GM21526 (cell line): ENCODE measurements around the gene TIMELESS.
"Not testable (repeated sequence)": the region's sequence is repeated elsewhere in the genome, so short reads cannot be mapped to it uniquely, and the experiment has no call there.

Experiments used
- ATAC-seq: cut with Tn5 transposase; IDR thresholded peaks from one replicate; pipeline ENCODE4 v1.9.1; 2021; ENCODE audit warnings: moderate library complexity; ENCODE audit not compliant: unreplicated experiment, low FRiP score

Gene TIMELESS

GRCh38 chr12:56468216-56469006, 19.2 kb upstream of the TIMELESS start, which contains the start of gene SPRYD4:
Gene SPRYD4, plus strand, starts transcription at chr12:56468578. Its CDS starts 14 bp downstream, at chr12:56468592.
- peak; percentile 81 for ATAC-seq

- ATAC-seq: no peak
Measured at GRCh38 chr12:56462565-56462964, 13.3 kb upstream of the TIMELESS start.

DNA sequence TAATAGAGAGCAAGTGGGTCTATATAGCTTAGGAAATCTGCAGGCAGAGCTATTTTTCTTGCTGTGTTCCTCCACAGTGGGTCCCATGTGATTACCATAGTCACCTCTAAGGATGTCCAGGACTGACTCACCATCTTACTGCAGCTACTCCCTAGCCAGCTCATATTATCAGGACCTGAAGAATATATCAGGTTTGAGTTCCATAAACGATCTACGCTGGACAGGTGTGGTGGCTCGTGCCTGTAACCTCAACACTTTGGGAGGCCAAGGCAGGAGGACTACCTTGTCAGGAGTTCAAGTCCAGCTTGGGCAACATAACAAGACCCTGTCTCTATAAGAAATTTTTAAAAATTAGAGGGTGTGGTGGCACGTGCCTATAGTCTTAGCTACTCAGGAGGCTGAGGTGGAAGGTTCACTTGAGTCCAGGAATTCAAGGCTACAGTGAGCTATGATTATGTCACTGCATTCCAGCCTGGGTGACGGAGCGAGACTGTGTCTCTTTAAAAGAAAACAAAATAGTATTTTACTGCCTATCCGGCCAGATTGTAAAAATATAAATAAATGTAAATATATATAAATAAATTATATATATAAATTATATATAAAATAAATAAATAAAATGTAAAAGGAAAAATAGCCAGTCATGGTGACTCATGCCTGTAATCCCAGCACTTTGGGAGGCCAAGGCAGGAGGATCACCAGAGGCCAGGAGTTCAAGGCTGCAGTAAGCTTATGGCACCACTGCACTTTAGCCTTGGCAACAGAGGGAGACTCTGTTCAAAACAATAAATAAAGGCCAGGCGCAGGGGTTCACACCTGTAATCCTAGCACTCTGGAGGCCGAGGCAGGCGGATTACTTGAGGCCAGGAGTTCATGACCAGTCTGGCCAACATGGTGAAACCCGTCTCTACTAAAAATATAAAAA, 12.3 kb upstream of the TIMELESS start:
- no peak for ATAC-seq

GRCh38 chr12:56457817-56458216, 8.6 kb upstream of the TIMELESS start:
- ATAC-seq: no peak

DNA sequence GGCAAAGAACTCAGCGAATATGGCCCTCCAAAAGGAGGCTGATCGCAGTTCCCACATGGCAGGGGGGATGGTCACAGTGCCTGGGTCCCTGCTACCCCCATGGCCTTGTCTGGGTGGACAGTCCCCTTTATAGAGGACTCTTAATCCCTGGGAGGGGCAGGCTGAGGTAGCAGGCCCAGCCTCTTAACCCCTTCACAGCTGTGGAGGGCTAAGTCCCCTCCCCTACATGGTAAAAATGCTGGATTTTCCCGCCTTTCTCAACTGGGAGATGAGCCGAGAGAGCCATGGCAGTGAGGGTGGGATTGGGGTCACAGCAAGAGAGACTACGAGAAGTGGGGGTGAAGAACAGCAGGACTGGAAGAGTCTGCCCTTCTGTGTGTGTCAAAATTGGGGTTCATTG, 5.3 kb upstream of the TIMELESS start, which contains the start of gene MIP:
MIP (minus strand) TSS at position 101 of the 400 bp plus-strand sequence; CDS start at position 57, 44 bp downstream.
- ATAC-seq: no peak

DNA sequence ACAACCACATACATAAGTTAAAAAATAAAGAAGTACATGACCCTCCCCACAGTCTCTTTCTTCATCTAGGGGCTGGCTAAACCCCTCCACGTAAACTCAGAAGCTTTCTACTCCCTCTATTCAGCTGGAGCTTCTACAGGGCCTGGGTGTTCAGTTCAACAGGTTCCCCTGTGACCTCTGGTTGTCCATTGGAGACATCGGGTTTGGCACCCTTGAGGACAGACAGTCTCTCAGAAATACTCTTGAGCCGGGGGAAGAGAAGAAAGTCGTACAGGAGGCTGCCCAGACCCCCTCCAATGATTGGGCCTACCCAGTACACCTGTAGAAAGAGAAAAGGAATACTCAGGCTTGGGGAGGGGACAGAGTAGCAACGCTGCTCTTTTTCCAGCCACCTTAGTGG, 1.9 kb upstream of the TIMELESS start:
- no peak for ATAC-seq

DNA sequence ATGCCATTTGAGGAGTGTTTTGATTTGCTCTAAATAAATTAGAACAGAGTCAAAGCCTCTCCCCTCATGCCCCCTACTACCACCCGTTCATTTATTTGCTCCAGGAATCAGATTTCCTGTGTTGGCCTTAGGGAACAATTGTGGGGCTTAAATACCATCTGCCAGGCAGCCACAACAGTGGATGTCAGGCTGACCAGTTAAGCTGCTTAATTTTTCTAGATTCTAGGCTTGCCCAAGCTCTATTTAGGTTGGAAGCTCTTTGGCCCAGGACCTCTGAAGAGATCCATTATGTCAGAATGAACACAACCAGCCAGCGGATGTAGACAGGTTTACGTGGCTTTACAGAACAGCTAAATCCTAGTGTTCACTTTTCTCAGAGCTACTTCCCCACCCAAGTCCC, 1.0 kb upstream of the TIMELESS start:
- ATAC-seq: no peak

DNA sequence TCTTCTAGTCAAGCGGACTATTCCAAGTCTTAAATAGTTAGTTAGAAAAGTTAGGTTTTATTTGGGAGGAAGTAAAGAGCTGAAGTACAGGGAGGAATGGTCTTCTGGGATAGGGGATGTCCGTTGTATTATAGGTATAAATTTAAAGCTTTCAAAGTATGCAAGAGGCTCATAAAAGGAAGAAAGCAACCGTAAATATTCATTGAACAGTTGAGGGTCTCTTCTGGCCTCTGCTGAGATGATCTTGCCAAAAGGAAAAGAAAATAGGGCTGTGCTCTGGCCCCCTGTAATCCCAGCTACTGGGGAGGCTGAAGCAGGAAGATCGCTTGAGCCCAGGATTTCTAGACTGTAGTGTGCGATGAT, 377 bp upstream of the TIMELESS start:
- no peak for ATAC-seq

DNA sequence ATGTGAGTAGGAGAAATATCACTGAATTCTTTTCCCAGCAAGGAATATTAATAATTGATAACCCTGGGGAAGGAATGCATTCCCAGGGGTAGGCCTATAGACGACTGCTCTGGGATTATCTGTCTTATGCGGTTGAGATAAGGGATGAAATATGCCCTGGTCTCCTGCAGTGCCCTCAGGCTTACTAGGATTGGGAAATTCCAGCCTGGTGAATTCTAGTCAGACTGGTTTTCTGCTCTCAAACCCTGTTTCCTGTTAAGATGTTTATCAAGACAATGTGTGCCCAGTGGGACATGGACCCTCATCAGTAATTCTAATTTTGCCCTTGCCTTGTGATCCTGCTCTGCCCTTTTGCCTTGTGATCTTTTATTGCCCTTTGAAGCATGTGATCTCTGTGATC, 6.0 kb downstream of the TIMELESS start:
- not testable (repeated sequence) for ATAC-seq

- no peak for ATAC-seq
Measured at GRCh38 chr12:56437430-56438176, 11.6 kb downstream of the TIMELESS start.

- ATAC-seq: no peak
Measured at GRCh38 chr12:56434828-56435227, 14.4 kb downstream of the TIMELESS start.

DNA sequence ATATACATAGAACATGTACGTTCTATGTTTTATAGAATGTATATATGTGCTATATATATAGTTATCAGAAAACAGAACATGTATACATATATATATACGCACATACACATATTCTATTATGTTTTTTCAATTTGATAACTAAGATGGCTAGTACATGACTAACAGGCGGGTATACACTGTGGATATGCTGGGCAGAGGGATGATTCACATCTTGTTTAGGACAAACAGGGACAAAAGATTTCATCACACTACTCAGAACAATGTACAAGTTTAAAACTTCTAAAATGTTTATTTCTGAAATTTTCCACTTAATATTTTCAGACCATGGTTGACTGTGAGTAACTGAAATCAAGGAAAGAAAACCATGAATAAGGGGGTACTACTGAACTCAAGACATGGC, 17.4 kb downstream of the TIMELESS start:
- no peak for ATAC-seq

DNA sequence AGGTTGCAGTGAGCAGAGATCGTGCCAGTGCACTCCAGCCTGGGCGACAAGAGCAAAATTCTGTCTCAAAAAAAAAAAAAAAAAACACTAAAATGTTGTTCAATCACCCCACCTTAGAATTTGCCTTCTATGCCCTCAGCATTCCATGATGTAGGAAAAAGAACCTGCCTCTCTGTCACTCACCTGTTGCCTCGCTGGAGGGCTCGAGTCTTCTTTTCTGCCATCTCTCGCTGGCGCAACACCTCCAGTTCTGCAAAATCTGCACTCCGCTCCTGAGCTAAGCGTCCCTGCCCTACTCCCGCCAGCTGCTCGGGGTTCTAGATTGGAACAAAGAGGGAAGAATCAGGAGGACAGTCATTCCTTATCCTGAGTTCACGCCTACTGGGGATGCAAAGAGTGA, 17.9 kb downstream of the TIMELESS start:
- ATAC-seq: no peak

- ATAC-seq: no peak
Measured at GRCh38 chr12:56425940-56426438, 23.2 kb downstream of the TIMELESS start.

GRCh38 chr12:56425193-56425592, 24.0 kb downstream of the TIMELESS start:
- ATAC-seq: no peak

- no peak for ATAC-seq
Measured at GRCh38 chr12:56420411-56420810, 28.8 kb downstream of the TIMELESS start.

DNA sequence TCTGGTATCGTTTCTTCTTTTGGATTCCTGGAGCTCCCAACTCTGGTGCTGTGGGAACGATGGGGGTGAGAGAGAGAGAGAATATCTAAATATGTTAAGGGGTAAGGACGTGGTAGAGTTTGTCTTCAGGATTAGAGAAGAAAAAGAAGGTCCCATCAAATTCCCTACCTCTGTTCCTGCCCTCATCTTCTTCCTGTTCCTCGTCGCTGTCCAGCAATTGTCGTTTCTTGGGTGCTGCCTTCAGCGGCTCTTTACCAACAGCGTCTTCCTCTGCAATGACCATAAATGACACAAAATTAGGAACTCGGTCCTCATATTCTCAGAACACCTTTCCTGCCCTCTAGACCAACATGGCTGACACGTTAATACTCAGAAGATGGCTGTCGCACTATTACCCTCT, 31.5 kb downstream of the TIMELESS start:
- ATAC-seq: no peak

DNA sequence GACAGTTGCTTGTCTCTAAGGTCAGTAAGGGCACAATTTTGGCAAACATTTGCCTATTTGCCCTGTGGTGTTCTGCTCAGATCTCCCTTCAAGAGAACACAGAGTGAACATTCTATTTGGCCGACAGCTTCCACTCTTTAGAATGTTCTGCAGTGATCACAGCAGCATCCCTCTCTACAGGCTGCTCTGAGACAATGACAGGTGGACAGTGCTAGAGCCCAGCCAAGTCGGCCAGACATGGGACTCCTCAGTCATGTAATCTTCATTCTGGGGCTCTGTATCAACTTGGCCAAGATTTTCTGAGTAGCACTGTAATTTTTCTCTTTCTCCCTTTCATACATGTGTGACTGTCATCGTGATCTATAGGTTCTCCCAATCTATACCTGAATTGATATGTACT, 34.8 kb downstream of the TIMELESS start:
- no peak for ATAC-seq

DNA sequence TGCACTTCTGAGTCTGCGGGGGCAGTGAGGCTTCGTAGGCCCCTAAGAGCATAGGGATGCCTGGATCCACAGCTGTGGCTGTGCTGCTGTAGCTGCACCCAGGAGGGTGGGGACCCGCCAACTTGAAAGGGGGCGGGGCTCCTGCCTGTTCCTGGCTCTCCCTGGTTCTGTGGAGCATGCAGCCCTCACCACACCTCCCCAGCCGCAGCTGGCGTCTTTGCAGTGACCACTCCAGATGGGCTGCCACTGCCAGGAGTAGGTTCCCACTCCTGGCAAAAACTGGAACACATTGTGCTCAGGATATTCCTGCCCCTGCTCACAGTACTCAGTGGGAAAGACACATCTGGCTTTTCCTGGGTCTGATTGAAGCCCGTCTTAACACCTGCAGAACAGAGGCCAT, 35.8 kb downstream of the TIMELESS start:
- no peak for ATAC-seq

DNA sequence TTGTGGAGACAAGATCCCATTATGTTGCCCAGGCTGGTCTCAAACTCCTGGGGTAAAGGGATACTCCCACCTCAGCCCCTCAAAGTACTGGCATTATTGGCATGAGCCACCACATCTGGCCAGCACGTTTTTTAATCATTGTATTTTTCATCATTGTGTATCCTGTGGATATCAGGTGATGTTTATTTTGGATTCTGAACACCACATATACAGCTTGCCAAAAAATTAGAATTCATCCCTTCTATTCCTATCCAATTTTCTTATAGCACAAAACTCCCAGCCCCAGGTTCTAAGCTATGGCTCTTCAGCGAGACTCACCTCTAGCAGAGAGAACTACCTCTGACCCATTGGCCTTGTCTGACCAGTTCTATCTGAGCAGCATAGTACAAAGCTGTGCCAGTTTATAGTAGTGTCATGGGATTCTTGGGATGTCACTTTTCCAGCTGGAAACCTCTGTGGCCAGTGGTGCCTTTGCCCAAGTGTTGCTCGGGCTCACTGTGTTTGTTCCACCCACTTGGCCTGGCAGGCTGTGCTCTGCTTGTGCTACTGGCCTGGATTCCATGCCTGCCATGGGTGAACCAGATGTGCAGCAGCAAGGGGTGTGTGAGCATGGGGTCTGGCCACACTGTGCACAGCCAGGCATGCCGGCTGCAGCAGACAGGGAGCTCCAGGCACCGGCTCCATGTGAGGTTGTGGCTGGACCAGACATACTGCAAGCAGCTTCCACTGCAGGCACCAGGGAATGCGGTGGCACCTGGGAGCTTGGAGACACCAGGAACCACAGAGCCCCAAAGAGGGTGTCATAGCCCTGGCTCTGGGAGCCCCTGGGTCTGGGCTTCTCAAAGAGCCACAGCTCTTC, 37.2 kb downstream of the TIMELESS start:
- ATAC-seq: no peak
